Type B pancreatic cell (in vitro differentiated cells): Measurements from ENCODE around the gene KRT80. TPM values are rescaled to one million over a fixed set of nuclear protein-coding genes. Genes with fewer than 3 reads are reported as not detected.

ENCODE experiments used
- DNase-seq: peaks from one replicate; pipeline ENCODE4 v3.0.0; 2021; ENCODE audit warnings: mixed read lengths; ENCODE audit not compliant: unreplicated experiment; ENCODE audit errors: extremely low spot score
- H3K27ac Mint-ChIP-seq: 2 replicates; pipeline ENCODE4 v1.8.0; 2021; ENCODE audit warnings: mild to moderate bottlenecking, mixed read lengths
- H3K27me3 Mint-ChIP-seq: 2 replicates; pipeline ENCODE4 v1.8.0; 2021; ENCODE audit warnings: mixed read lengths
- H3K36me3 Mint-ChIP-seq: 2 replicates; pipeline ENCODE4 v1.8.0; 2021; ENCODE audit warnings: mixed read lengths
- H3K4me1 Mint-ChIP-seq: one replicate; pipeline ENCODE4 v1.8.0; 2021; ENCODE audit warnings: mixed read lengths; ENCODE audit not compliant: unreplicated experiment
- H3K4me3 Mint-ChIP-seq: 2 replicates; pipeline ENCODE4 v1.8.0; 2021; ENCODE audit warnings: mild to moderate bottlenecking, mixed read lengths
- H3K9me3 Mint-ChIP-seq: 2 replicates; pipeline ENCODE4 v1.8.0; 2021; ENCODE audit warnings: mixed read lengths
- CTCF ChIP-seq: fragments of 200-600 bp; sonication (generic); conservative IDR thresholded peaks from 2 replicates; pipeline ENCODE4 v1.5.0; 2021; ENCODE audit warnings: antibody characterized with exemption, mild to moderate bottlenecking
- total RNA-seq: library from RNA; stranded (reverse); gene quantifications from 2 replicates; pipeline ENCODE4 v1.2.1, GENCODE V29; 2021; ENCODE audit warnings: low replicate concordance

KRT80 gene
- total RNA-seq, 1 donor from 2014 or later: 23.1 TPM

GRCh38 chr12:52146089-52146821 is 45.6 kb downstream of the KRT80 start:
- DNase-seq: no peak
- H3K9me3 Mint-ChIP-seq: no peaks in the 10 kb centered on the region
- peak overlapping the region; percentile 93 for H3K27ac Mint-ChIP-seq
- TF ChIP-seq CTCF: no peak
- H3K27me3 Mint-ChIP-seq: no peaks in the 10 kb centered on the region
- H3K4me3 Mint-ChIP-seq: no peak overlapping the region
- H3K4me1 Mint-ChIP-seq: peaks cover 37% of the 10 kb centered on the region
- H3K36me3 Mint-ChIP-seq: no peaks in the 10 kb centered on the region

GRCh38 chr12:52145228-52146088 is 46.4 kb downstream of the KRT80 start:
- no peak for DNase-seq
- H3K9me3 Mint-ChIP-seq: no peaks in the 10 kb centered on the region
- TF ChIP-seq CTCF: no peak
- H3K36me3 Mint-ChIP-seq: no peaks in the 10 kb centered on the region
- no peaks in the 10 kb centered on the region for H3K27me3 Mint-ChIP-seq
- no peak overlapping the region for H3K4me3 Mint-ChIP-seq
- H3K4me1 Mint-ChIP-seq: peaks cover 43% of the 10 kb centered on the region
- H3K27ac Mint-ChIP-seq: peak overlapping the region; percentile 93

- DNase-seq: no peak
- Mint-ChIP-seq H3K36me3 (no peaks in the 10 kb centered on the region), H3K27me3 (no peaks in the 10 kb centered on the region), H3K4me1 (peaks cover 40% of the 10 kb centered on the region), H3K27ac (peak overlapping the region; percentile 85), H3K4me3 (no peak overlapping the region), H3K9me3 (no peaks in the 10 kb centered on the region)
- no peak for TF ChIP-seq CTCF
These were observed 47.1 kb downstream of the KRT80 start for GRCh38 chr12:52144512-52145227.

- Mint-ChIP-seq H3K4me3 (no peak overlapping the region), H3K27me3 (peaks cover 6% of the 10 kb centered on the region), H3K9me3 (no peaks in the 10 kb centered on the region), H3K4me1 (peaks cover 39% of the 10 kb centered on the region), H3K36me3 (no peaks in the 10 kb centered on the region), H3K27ac (peak overlapping the region; percentile 74)
- TF ChIP-seq CTCF: no peak
- no peak for DNase-seq
These were observed 49.4 kb downstream of the KRT80 start for GRCh38 chr12:52142431-52142830.

GRCh38 chr12:52141875-52142274 is 49.9 kb downstream of the KRT80 start:
- no peak for DNase-seq
- Mint-ChIP-seq H3K4me1 (peaks cover 39% of the 10 kb centered on the region), H3K9me3 (no peaks in the 10 kb centered on the region), H3K27ac (peak overlapping the region; percentile 74), H3K36me3 (no peaks in the 10 kb centered on the region), H3K27me3 (peaks cover 6% of the 10 kb centered on the region), H3K4me3 (no peak overlapping the region)
- TF ChIP-seq CTCF: no peak
